ENCODE measurements around the gene TMEM254. TPM values are rescaled to one million over a fixed set of nuclear protein-coding genes. Genes with fewer than 3 reads are reported as not detected.

TMEM254 gene
- 12.9 and 31.2 TPM in 2 replicates for total RNA-seq

DNA sequence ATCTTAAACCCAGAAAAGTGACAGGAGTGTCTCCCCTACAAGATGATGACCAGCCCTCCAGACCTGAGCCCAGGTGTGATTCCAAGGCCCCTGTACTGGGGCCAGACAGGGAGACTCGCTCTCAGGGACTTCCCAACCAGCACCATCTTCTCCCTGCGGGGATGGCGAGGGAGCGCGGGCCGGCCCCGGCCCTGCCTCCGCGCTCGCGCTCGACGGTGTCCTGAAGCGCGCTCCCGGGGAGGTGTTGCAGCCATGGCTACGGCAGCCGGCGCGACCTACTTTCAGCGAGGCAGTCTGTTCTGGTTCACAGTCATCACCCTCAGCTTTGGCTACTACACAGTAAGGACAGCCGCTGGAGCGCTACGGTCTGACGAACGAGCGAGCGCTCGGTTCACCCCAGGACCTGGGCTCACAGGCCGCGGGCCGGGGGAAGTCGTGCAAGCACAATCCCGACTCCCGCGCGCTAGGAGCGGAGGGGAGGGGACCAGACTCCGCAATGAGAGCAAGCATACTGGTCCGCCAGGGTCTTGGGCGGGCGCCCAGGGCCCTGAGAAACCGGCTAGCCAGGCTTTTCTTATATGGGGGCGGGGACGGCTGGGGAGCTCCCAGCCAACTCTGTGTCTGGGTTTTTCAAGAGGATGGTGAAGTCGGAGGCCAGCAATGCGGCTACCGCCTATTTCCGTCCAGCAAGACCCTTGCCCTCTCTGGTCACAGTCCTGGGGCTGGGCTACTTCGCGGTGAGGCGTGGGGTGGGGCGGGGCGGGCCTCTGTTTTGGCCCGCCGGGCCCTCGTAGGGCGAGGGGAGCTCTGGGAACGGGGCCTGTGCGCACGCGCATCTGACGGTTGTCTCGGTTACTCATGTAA, at the start of gene TMEM254:
Gene TMEM254 (plus strand): TSS at position 218 of the 864 bp plus-strand sequence. CDS start 35 bp downstream, at position 253.

GRCh38 chr10:80132299-80133139, 54.1 kb downstream of the TMEM254 start, which contains the start of gene PLAC9:
PLAC9 (plus strand) TSS chr10:80132730; CDS start chr10:80132763, 33 bp downstream.

Other genes with a start within 250 kb of the TMEM254 start
- gene SFTPD, start 129.6 kb upstream of the TMEM254 start, total RNA-seq, result 0.08 TPM in 1 of 2 replicates, not detected in the other
- not detected in 2 replicates for gene PLAC9, start 54.1 kb downstream of the TMEM254 start, total RNA-seq
- gene ANXA11, start 126.9 kb downstream of the TMEM254 start, total RNA-seq, result 78.6 and 81.7 TPM in 2 replicates
- not detected in 2 replicates for gene MAT1A, start 211.0 kb downstream of the TMEM254 start, total RNA-seq